Gastrocnemius medialis (tissue), 4 donors: ENCODE measurements around the gene SLC1A2.

Source experiments
- POLR2A ChIP-seq, 2 donors: fragments of 450-650 bp; IDR thresholded peaks; one replicate each; pipeline ENCODE4 v1.6.1; 2017; ENCODE audit warnings: antibody characterized with exemption in 2 of 2, mild to moderate bottlenecking in 2 of 2, moderate library complexity in 2 of 2
- TF ChIP-seq, protein P1 (sequence below), 5 experiments: fragments of 450-650 bp in 3 of 5; fragments of 200-600 bp in 2 of 5; sonication (generic) in 2 of 5; IDR thresholded peaks in 4 of 5; conservative IDR thresholded peaks in 1 of 5; 1 replicate in 4 of 5; 2 replicates in 1 of 5; pipeline ENCODE4 v1.5.1; 2016 to 2019; ENCODE audit warnings: antibody characterized with exemption in 5 of 5, mild to moderate bottlenecking in 3 of 5, moderate library complexity in 3 of 5

GRCh38 chr11:35389112-35389511, 30.2 kb downstream of the SLC1A2 start:
- TF ChIP-seq, protein P1, sequence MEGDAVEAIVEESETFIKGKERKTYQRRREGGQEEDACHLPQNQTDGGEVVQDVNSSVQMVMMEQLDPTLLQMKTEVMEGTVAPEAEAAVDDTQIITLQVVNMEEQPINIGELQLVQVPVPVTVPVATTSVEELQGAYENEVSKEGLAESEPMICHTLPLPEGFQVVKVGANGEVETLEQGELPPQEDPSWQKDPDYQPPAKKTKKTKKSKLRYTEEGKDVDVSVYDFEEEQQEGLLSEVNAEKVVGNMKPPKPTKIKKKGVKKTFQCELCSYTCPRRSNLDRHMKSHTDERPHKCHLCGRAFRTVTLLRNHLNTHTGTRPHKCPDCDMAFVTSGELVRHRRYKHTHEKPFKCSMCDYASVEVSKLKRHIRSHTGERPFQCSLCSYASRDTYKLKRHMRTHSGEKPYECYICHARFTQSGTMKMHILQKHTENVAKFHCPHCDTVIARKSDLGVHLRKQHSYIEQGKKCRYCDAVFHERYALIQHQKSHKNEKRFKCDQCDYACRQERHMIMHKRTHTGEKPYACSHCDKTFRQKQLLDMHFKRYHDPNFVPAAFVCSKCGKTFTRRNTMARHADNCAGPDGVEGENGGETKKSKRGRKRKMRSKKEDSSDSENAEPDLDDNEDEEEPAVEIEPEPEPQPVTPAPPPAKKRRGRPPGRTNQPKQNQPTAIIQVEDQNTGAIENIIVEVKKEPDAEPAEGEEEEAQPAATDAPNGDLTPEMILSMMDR (IDR thresholded peaks at IDR 0.05 in 4 of 5, conservative IDR thresholded peaks at IDR 0.05 in 1 of 5), result no peak
- TF ChIP-seq POLR2A (IDR thresholded peaks at IDR 0.05), result no peak
